ENCODE results near the gene NKX1-1. TPM values are rescaled to one million over a fixed set of nuclear protein-coding genes. Genes with fewer than 3 reads are reported as not detected.

The NKX1-1 gene
- total RNA-seq, 1 experiment from 2014 or later, result not detected

GRCh38 chr4:1398681-1399507 is 7.3 kb downstream of the NKX1-1 start:
- Histone ChIP-seq H3K4me3 (ENCODE audit: low read depth in 2 of 2, low read length in 2 of 2) (no peak overlapping the region), H3K27ac (ENCODE audit: low read length) (no peak overlapping the region), H3K9me3 (ENCODE audit: control insufficient read depth, insufficient read depth, low read depth, low read length) (no peaks in the 10 kb centered on the region), H3K27me3 (ENCODE audit: control insufficient read depth, insufficient read depth, low read length) (no peaks in the 10 kb centered on the region), H3K36me3 (ENCODE audit: control insufficient read depth, insufficient read depth, low read length) (no peaks in the 10 kb centered on the region), H3K4me1 (ENCODE audit: control insufficient read depth, insufficient read depth, low read length) (no peaks in the 10 kb centered on the region)
- intact Hi-C loops (cut with micrococcal nuclease; ENCODE audit: unreplicated experiment), result no loop called here
- no TSS peak for BruUV-seq (replicated peaks)
- POLR2A ChIA-PET, result no interaction called here
- in situ Hi-C loops (cut with HindIII; ENCODE audit: low pct_unique_long_range_greater_than_20kb, low sequenced_read_pairs), result no loop called here
- DNase-seq (ENCODE audit: low read depth, low spot score) (no peak), ATAC-seq (no peak)
- no peak for TF ChIP-seq SIN3A (IDR thresholded peaks at IDR 0.05; ENCODE audit: borderline replicate concordance, insufficient read depth, low read depth, low read length)
- CTCF ChIA-PET, result no interaction called here

- TF ChIP-seq CTCF (IDR thresholded peaks at IDR 0.05) (no peak), TCF7L2 (IDR thresholded peaks at IDR 0.05; ENCODE audit: low read depth, low read length) (no peak), POLR2AphosphoS5 (IDR thresholded peaks at IDR 0.05; ENCODE audit: low read depth, low read length) (no peak), SIN3A (IDR thresholded peaks at IDR 0.05; ENCODE audit: borderline replicate concordance, insufficient read depth, low read depth, low read length) (no peak), REST (IDR thresholded peaks at IDR 0.05; ENCODE audit: insufficient read depth in 1 of 2, low read depth in 2 of 2, low read length in 1 of 2) (no peak)
- no peak overlapping the region for H3K27ac ChIP-seq (ENCODE audit: low read length)
- in situ Hi-C loops (cut with HindIII; ENCODE audit: low pct_unique_long_range_greater_than_20kb, low sequenced_read_pairs) (no loop called here), intact Hi-C loops (cut with micrococcal nuclease; ENCODE audit: unreplicated experiment) (no loop called here)
- ChIA-PET CTCF (interaction anchor here (0.6 kb wide), 1 partner anchor 297 kb away, joined by 6 read pairs; no protein-coding TSS in a partner anchor), POLR2A (no interaction called here)
- no TSS peak for BruUV-seq (replicated peaks)
- no peak for ATAC-seq
- H3K36me3 ChIP-seq (ENCODE audit: control insufficient read depth, insufficient read depth, low read length), result no peaks in the 10 kb centered on the region
- H3K4me1 ChIP-seq (ENCODE audit: control insufficient read depth, insufficient read depth, low read length), result no peaks in the 10 kb centered on the region
- no peak for DNase-seq (ENCODE audit: low read depth, low spot score)
- H3K9me3 ChIP-seq (ENCODE audit: control insufficient read depth, insufficient read depth, low read depth, low read length), result no peaks in the 10 kb centered on the region
- no peaks in the 10 kb centered on the region for H3K27me3 ChIP-seq (ENCODE audit: control insufficient read depth, insufficient read depth, low read length)
- no peak overlapping the region for H3K4me3 ChIP-seq (ENCODE audit: low read depth in 2 of 2, low read length in 2 of 2)
These were observed 9.3 kb downstream of the NKX1-1 start for GRCh38 chr4:1396806-1397455.
